H1 (cell line): ENCODE measurements around the gene CCNY.

Experiments
- SP2 ChIP-seq: IDR thresholded peaks from 2 replicates; pipeline ENCODE4 v1.6.1; 2012; ENCODE audit warnings: mild to moderate bottlenecking, low read length, inconsistent platforms
- SUZ12 ChIP-seq: fragments of 200-600 bp; sonication (generic); IDR thresholded peaks from 2 replicates; pipeline ENCODE4 v1.6.1; 2012; ENCODE audit warnings: mild to moderate bottlenecking, inconsistent platforms, low read length, moderate library complexity, mixed read lengths

DNA sequence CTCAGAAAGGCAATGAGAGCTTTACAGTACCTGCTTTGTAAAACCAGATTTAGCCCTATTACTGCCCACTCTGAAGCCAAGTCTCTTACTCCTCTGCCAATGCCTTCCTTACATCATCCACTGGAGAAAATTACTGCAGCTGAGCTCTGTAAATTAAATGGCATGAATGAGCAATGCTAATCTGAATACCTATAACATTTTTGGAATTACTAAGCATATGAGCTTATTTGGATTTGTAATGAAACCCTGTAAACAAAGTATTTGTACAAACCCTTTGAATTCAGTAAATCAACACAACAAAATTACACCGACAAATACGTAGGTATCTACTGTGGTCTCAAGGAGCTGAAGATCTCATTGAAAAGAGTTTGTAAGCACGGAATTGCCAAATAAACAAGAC is 12.1 kb upstream of the CCNY start:
- no peak for TF ChIP-seq SP2
- no peak for TF ChIP-seq SUZ12
